ENCODE data around the gene SLC35F3.

- TF ChIP-seq CTCF (IDR thresholded peaks at IDR 0.05) (no peak), POLR2A (IDR thresholded peaks at IDR 0.05) (no peak)
These were observed 431.9 kb downstream of the SLC35F3 start for GRCh38 chr1:234336359-234336758.

All from right lobe of liver (tissue), 4 donors.